ENCODE measurements around the gene ZNF740.
"Not testable (repeated sequence)": the region's sequence is repeated elsewhere in the genome, so short reads cannot be mapped to it uniquely, and the experiment has no call there.

DNA sequence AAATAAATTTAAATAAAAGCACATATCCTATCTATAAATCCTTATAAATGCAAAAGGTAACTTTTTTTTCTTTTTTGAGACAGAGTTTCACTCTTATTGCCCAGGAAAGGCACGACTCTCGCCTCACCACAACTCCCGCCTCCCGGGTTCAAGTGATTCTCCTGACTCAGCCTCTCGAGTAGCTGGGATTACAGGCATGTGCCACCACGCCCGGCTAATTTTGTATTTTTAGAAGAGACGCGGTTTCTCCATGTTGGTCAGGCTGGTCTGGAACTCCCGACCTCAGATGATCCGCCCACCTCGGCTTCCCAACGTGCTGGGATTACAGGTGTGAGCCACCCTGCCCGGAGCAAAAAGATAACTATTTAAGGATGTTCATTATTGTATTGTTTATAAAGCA lies 1.7 kb upstream of the ZNF740 start:
- not testable (repeated sequence) for TF ChIP-seq CTCF (tag by site-specific recombination; IDR thresholded peaks at IDR 0.05); OSR2 (tag by site-specific recombination; IDR thresholded peaks at IDR 0.05); ZBTB26 (tag by site-specific recombination; optimal IDR thresholded peaks at IDR 0.05); SCRT2 (tag by site-specific recombination; IDR thresholded peaks at IDR 0.05); BCL11A (tag by site-specific recombination; IDR thresholded peaks at IDR 0.05; ENCODE audit: low read depth); SP3 (tag by site-specific recombination; IDR thresholded peaks at IDR 0.05); ZNF449 (tag by site-specific recombination; IDR thresholded peaks at IDR 0.05); INSM2 (tag by site-specific recombination; IDR thresholded peaks at IDR 0.05); ZSCAN30 (tag by site-specific recombination; IDR thresholded peaks at IDR 0.05)
- TF ChIP-seq, protein P1, sequence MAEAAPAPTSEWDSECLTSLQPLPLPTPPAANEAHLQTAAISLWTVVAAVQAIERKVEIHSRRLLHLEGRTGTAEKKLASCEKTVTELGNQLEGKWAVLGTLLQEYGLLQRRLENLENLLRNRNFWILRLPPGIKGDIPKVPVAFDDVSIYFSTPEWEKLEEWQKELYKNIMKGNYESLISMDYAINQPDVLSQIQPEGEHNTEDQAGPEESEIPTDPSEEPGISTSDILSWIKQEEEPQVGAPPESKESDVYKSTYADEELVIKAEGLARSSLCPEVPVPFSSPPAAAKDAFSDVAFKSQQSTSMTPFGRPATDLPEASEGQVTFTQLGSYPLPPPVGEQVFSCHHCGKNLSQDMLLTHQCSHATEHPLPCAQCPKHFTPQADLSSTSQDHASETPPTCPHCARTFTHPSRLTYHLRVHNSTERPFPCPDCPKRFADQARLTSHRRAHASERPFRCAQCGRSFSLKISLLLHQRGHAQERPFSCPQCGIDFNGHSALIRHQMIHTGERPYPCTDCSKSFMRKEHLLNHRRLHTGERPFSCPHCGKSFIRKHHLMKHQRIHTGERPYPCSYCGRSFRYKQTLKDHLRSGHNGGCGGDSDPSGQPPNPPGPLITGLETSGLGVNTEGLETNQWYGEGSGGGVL (tag by site-specific recombination; IDR thresholded peaks at IDR 0.05) = not testable (repeated sequence)
- TF ChIP-seq, protein P2, sequence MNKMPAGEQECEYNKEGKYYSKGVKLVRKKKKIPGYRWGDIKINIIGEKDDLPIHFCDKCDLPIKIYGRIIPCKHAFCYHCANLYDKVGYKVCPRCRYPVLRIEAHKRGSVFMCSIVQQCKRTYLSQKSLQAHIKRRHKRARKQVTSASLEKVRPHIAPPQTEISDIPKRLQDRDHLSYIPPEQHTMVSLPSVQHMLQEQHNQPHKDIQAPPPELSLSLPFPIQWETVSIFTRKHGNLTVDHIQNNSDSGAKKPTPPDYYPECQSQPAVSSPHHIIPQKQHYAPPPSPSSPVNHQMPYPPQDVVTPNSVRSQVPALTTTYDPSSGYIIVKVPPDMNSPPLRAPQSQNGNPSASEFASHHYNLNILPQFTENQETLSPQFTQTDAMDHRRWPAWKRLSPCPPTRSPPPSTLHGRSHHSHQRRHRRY (tag by site-specific recombination; IDR thresholded peaks at IDR 0.05) = not testable (repeated sequence)
- TF ChIP-seq, protein P3, sequence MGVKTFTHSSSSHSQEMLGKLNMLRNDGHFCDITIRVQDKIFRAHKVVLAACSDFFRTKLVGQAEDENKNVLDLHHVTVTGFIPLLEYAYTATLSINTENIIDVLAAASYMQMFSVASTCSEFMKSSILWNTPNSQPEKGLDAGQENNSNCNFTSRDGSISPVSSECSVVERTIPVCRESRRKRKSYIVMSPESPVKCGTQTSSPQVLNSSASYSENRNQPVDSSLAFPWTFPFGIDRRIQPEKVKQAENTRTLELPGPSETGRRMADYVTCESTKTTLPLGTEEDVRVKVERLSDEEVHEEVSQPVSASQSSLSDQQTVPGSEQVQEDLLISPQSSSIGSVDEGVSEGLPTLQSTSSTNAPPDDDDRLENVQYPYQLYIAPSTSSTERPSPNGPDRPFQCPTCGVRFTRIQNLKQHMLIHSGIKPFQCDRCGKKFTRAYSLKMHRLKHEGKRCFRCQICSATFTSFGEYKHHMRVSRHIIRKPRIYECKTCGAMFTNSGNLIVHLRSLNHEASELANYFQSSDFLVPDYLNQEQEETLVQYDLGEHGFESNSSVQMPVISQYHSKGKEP (tag by site-specific recombination; IDR thresholded peaks at IDR 0.05) = not testable (repeated sequence)
- TF ChIP-seq, protein P4, sequence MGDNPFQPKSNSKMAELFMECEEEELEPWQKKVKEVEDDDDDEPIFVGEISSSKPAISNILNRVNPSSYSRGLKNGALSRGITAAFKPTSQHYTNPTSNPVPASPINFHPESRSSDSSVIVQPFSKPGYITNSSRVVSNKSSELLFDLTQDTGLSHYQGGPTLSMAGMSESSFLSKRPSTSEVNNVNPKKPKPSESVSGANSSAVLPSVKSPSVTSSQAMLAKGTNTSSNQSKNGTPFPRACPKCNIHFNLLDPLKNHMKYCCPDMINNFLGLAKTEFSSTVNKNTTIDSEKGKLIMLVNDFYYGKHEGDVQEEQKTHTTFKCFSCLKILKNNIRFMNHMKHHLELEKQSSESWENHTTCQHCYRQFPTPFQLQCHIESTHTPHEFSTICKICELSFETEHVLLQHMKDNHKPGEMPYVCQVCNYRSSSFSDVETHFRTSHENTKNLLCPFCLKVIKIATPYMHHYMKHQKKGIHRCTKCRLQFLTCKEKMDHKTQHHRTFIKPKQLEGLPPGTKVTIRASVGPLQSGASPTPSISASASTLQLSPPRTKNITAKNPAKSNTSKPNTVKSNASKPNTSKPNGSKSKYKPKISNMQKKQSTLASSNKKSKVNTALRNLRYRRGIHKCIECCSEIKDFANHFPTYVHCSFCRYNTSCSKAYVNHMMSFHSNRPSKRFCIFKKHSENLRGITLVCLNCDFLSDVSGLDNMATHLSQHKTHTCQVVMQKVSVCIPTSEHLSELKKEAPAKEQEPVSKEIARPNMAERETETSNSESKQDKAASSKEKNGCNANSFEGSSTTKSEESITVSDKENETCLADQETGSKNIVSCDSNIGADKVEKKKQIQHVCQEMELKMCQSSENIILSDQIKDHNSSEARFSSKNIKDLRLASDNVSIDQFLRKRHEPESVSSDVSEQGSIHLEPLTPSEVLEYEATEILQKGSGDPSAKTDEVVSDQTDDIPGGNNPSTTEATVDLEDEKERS (tag by site-specific recombination; IDR thresholded peaks at IDR 0.05) = not testable (repeated sequence)
- TF ChIP-seq, protein P5, sequence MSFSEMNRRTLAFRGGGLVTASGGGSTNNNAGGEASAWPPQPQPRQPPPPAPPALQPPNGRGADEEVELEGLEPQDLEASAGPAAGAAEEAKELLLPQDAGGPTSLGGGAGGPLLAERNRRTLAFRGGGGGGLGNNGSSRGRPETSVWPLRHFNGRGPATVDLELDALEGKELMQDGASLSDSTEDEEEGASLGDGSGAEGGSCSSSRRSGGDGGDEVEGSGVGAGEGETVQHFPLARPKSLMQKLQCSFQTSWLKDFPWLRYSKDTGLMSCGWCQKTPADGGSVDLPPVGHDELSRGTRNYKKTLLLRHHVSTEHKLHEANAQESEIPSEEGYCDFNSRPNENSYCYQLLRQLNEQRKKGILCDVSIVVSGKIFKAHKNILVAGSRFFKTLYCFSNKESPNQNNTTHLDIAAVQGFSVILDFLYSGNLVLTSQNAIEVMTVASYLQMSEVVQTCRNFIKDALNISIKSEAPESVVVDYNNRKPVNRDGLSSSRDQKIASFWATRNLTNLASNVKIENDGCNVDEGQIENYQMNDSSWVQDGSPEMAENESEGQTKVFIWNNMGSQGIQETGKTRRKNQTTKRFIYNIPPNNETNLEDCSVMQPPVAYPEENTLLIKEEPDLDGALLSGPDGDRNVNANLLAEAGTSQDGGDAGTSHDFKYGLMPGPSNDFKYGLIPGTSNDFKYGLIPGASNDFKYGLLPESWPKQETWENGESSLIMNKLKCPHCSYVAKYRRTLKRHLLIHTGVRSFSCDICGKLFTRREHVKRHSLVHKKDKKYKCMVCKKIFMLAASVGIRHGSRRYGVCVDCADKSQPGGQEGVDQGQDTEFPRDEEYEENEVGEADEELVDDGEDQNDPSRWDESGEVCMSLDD (tag by site-specific recombination; IDR thresholded peaks at IDR 0.05) = not testable (repeated sequence)
